GM12801 (cell line): ENCODE data around the gene ICAM3.

Experiments
- TF ChIP-seq, protein P1 (sequence below): IDR thresholded peaks from one replicate; pipeline ENCODE4 v1.5.1; 2011; ENCODE audit warnings: control low read depth; ENCODE audit not compliant: insufficient read length; ENCODE audit errors: extremely low read depth

ICAM3 gene

DNA sequence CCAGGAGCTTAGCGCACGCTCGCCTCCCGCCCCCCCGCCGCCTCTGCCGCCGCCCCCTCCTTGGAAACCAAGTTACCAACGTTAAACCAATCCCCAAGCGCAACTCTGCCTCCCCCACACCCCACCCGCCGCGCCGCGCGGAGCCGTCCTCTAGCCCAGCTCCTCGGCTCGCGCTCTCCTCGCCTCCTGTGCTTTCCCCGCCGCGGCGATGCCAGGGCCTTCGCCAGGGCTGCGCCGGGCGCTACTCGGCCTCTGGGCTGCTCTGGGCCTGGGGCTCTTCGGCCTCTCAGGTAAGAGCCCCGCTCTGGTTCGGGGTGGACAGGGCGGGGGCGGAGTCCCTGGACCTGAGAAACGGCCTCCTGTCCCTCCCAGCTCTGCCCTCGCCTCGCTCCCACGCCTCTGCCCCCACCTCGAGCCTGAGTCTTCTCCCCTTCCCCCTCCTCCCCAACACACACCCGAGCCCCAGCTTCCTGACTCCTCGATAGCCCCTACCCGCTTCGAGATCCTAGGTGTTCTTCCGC is 49.5 kb downstream of the ICAM3 start, which contains the start of gene ICAM5:
Gene ICAM5, plus strand, starts transcription at position 117 of the 521 bp plus-strand sequence. Its CDS starts 92 bp downstream, at position 209.
- TF ChIP-seq, protein P1, sequence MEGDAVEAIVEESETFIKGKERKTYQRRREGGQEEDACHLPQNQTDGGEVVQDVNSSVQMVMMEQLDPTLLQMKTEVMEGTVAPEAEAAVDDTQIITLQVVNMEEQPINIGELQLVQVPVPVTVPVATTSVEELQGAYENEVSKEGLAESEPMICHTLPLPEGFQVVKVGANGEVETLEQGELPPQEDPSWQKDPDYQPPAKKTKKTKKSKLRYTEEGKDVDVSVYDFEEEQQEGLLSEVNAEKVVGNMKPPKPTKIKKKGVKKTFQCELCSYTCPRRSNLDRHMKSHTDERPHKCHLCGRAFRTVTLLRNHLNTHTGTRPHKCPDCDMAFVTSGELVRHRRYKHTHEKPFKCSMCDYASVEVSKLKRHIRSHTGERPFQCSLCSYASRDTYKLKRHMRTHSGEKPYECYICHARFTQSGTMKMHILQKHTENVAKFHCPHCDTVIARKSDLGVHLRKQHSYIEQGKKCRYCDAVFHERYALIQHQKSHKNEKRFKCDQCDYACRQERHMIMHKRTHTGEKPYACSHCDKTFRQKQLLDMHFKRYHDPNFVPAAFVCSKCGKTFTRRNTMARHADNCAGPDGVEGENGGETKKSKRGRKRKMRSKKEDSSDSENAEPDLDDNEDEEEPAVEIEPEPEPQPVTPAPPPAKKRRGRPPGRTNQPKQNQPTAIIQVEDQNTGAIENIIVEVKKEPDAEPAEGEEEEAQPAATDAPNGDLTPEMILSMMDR, result no peak

DNA sequence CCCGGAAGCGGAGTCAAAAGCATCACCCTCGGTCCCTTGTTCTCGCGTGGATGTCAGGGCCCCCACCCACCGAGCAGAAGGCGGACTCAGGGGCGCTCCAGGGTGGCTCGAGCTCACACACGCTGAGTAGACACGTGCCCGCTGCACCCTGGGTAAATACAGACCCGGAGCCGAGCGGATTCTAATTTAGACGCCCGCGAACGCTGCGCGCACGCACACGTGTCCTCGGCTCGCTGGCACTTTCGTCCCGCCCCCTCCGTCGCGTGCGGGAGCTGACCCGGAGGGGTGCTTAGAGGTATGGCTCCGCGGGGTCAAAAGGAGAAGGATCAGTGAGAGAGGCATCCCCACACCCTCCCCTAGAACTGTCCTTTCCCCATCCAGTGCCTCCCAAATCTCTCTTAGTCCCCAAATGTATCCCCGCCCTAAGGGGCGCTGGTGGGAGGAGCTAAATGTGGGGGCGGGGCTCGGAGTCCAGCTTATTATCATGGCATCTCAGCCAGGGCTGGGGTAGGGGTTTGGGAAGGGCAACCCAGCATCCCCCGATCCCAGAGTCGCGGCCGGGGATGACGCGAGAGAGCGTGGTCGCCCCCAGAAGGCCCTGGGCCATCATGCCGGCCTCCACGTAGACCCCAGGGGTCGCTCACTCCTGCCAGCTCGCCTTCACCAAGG is 50.1 kb downstream of the ICAM3 start:
- TF ChIP-seq, protein P1, result no peak

DNA sequence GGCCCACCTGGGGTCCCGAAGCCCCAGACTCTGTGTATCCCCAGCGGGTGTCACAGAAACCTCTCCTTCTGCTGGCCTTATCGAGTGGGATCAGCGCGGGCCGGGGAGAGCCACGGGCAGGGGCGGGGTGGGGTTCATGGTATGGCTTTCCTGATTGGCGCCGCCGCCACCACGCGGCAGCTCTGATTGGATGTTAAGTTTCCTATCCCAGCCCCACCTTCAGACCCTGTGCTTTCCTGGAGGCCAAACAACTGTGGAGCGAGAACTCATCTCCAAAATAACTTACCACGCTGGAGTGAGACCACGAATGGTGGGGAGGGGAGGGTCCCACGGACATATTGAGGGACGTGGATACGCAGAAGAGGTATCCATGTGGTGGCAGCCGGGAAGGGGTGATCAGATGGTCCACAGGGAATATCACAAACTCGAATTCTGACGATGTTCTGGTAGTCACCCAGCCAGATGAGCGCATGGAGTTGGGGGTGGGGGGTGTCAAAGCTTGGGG is 50.7 kb downstream of the ICAM3 start:
- TF ChIP-seq, protein P1, result no peak

DNA sequence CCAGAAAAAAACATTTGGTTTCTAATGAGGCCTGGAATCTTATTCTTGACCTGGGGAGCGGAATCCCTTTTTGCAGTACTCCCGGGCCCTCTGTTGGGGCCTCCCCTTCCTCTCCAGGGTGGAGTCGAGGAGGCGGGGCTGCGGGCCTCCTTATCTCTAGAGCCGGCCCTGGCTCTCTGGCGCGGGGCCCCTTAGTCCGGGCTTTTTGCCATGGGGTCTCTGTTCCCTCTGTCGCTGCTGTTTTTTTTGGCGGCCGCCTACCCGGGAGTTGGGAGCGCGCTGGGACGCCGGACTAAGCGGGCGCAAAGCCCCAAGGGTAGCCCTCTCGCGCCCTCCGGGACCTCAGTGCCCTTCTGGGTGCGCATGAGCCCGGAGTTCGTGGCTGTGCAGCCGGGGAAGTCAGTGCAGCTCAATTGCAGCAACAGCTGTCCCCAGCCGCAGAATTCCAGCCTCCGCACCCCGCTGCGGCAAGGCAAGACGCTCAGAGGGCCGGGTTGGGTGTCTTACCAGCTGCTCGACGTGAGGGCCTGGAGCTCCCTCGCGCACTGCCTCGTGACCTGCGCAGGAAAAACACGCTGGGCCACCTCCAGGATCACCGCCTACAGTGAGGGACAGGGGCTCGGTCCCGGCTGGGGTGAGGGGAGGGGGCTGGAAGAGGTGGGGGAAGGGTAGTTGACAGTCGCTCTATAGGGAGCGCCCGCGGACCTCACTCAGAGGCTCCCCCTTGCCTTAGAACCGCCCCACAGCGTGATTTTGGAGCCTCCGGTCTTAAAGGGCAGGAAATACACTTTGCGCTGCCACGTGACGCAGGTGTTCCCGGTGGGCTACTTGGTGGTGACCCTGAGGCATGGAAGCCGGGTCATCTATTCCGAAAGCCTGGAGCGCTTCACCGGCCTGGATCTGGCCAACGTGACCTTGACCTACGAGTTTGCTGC is 52.4 kb downstream of the ICAM3 start, which contains the start of gene ICAM4:
Gene ICAM4, plus strand, starts transcription at position 153 of the 935 bp plus-strand sequence. Its CDS starts 58 bp downstream, at position 211.
- TF ChIP-seq, protein P1, result no peak

DNA sequence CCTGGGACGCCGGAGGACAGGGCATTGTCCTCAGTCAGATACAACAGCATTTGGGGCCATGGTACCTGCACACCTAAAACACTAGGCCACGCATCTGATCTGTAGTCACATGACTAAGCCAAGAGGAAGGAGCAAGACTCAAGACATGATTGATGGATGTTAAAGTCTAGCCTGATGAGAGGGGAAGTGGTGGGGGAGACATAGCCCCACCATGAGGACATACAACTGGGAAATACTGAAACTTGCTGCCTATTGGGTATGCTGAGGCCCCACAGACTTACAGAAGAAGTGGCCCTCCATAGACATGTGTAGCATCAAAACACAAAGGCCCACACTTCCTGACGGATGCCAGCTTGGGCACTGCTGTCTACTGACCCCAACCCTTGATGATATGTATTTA is 54.0 kb downstream of the ICAM3 start:
- TF ChIP-seq, protein P1, result no peak

DNA sequence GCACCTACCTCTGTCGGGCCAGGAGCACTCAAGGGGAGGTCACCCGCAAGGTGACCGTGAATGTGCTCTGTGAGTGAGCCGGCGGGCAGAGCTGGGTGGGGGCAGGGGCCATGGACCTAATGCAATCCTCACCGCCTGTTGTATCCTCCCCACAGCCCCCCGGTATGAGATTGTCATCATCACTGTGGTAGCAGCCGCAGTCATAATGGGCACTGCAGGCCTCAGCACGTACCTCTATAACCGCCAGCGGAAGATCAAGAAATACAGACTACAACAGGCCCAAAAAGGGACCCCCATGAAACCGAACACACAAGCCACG is 54.5 kb downstream of the ICAM3 start:
- TF ChIP-seq, protein P1, result no peak
